ENCODE measurements around the gene CTSE. TPM values are rescaled to one million over a fixed set of nuclear protein-coding genes. Genes with fewer than 3 reads are reported as not detected.

The CTSE gene
- total and polyA plus RNA-seq, 4 donors = 0.26 to 18.9 (median 0.69) TPM; not detected in 1

DNA sequence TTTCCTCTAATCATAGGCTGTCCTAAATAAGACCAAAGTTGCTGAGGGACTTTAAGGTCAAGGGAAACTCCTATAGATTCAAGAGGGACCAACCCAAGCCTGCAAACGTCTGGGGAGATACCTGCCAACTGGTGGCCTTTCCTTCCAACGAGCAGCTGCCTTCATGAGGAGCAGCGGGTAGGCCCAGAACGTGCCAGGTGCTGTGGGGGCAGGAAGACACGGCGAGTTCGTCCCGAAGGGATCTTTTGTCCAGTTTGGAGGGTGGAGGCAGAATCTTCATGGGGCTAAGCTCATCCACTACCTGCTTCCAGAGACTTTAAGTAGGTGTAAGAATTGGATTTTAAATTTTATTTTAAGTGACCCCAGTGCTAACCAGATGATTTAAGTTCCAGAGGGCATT, 54.5 kb downstream of the CTSE start:
- Histone ChIP-seq H3K4me1 (ENCODE audit: control insufficient read depth in 1 of 2, insufficient read depth in 2 of 2, low read length in 2 of 2) (no peaks in the 10 kb centered on the region), H3K4me3 (ENCODE audit: low read length in 2 of 2) (no peak overlapping the region), H3K36me3 (ENCODE audit: control insufficient read depth in 1 of 2, insufficient read depth in 2 of 2, low read length in 1 of 2) (no peaks in the 10 kb centered on the region), H3K27me3 (ENCODE audit: control insufficient read depth in 1 of 2, insufficient read depth in 2 of 2, low read length in 1 of 2) (no peaks in the 10 kb centered on the region), H3K9me3 (ENCODE audit: control insufficient read depth, low read length) (no peaks in the 10 kb centered on the region), H3K27ac (ENCODE audit: low read depth in 1 of 2, low read length in 2 of 2) (no peak overlapping the region)
- DNase-seq = peak in 1 of 2 donors; percentile 55
- no peak for ATAC-seq (ENCODE audit: low FRiP score)
- intact Hi-C loops (cut with DNase I) = no loop called here
- 93 to 95% methylated on average over 8 of the region's 8 CpGs for WGBS, 2 donors

- no peaks in the 10 kb centered on the region for H3K27me3 ChIP-seq (ENCODE audit: control insufficient read depth in 1 of 2, insufficient read depth in 2 of 2, low read length in 1 of 2)
- WGBS, 2 donors = 71 to 78% methylated on average over 10 of the region's 10 CpGs
- intact Hi-C loops (cut with DNase I) = no loop called here
- H3K36me3 ChIP-seq (ENCODE audit: control insufficient read depth in 1 of 2, insufficient read depth in 2 of 2, low read length in 1 of 2) = no peaks in the 10 kb centered on the region
- DNase-seq = no peak
- H3K4me1 ChIP-seq (ENCODE audit: control insufficient read depth in 1 of 2, insufficient read depth in 2 of 2, low read length in 2 of 2) = no peaks in the 10 kb centered on the region
- ATAC-seq (ENCODE audit: low FRiP score) = no peak
- no peak overlapping the region for H3K4me3 ChIP-seq (ENCODE audit: low read length in 2 of 2)
- H3K9me3 ChIP-seq (ENCODE audit: control insufficient read depth, low read length) = no peaks in the 10 kb centered on the region
- no peak overlapping the region for H3K27ac ChIP-seq (ENCODE audit: low read depth in 1 of 2, low read length in 2 of 2)
Observed at GRCh38 chr1:205967554-205968335, 56.0 kb downstream of the CTSE start.

GRCh38 chr1:205965036-205965884, 58.4 kb downstream of the CTSE start:
- intact Hi-C loops (cut with DNase I) = no loop called here
- Histone ChIP-seq H3K36me3 (ENCODE audit: control insufficient read depth in 1 of 2, insufficient read depth in 2 of 2, low read length in 1 of 2) (no peaks in the 10 kb centered on the region), H3K27me3 (ENCODE audit: control insufficient read depth in 1 of 2, insufficient read depth in 2 of 2, low read length in 1 of 2) (no peaks in the 10 kb centered on the region), H3K9me3 (ENCODE audit: control insufficient read depth, low read length) (no peaks in the 10 kb centered on the region), H3K4me3 (ENCODE audit: low read length in 2 of 2) (no peak overlapping the region), H3K27ac (ENCODE audit: low read depth in 1 of 2, low read length in 2 of 2) (no peak overlapping the region), H3K4me1 (ENCODE audit: control insufficient read depth in 1 of 2, insufficient read depth in 2 of 2, low read length in 2 of 2) (no peaks in the 10 kb centered on the region)
- peak; percentile 4 to 22 for DNase-seq
- WGBS, 2 donors = 91 to 93% methylated on average over 13 of the region's 13 CpGs
- ATAC-seq (ENCODE audit: low FRiP score) = no peak

- ATAC-seq (ENCODE audit: low FRiP score) = no peak
- no peak overlapping the region for H3K4me3 ChIP-seq (ENCODE audit: low read length in 2 of 2)
- WGBS, 2 donors = 83 to 84% methylated on average over 16 of the region's 16 CpGs
- H3K27me3 ChIP-seq (ENCODE audit: control insufficient read depth in 1 of 2, insufficient read depth in 2 of 2, low read length in 1 of 2) = no peaks in the 10 kb centered on the region
- H3K4me1 ChIP-seq (ENCODE audit: control insufficient read depth in 1 of 2, insufficient read depth in 2 of 2, low read length in 2 of 2) = no peaks in the 10 kb centered on the region
- DNase-seq = peak in 1 of 2 donors; percentile 47
- intact Hi-C loops (cut with DNase I) = loop anchor here in 1 of 2 donors (5.0 kb wide), 1 partner anchor 41 kb away; no protein-coding TSS in a partner anchor
- H3K27ac ChIP-seq (ENCODE audit: low read depth in 1 of 2, low read length in 2 of 2) = no peak overlapping the region
- H3K36me3 ChIP-seq (ENCODE audit: control insufficient read depth in 1 of 2, insufficient read depth in 2 of 2, low read length in 1 of 2) = no peaks in the 10 kb centered on the region
- H3K9me3 ChIP-seq (ENCODE audit: control insufficient read depth, low read length) = no peaks in the 10 kb centered on the region
Observed at GRCh38 chr1:205963352-205964155, 60.1 kb downstream of the CTSE start.

DNA sequence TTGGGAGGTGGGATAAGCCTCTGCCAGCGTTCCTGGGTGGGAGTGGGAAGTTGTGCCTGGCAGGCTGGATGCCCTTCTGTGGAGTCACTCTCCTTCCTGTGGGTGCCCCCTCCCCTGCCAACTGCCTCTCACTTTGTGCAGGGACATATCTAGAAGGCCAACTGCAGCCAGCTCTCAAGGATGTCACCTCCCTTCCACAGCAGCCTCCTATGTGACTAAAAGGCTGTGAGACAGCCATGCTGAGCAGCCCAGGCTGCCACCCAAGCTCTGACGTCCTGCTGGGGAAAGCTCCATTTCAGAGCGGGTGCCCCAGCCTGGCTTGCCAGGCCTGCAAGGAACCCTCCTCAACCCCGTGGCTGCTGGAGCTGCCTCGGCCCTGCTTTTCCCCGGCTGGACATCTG, 60.9 kb downstream of the CTSE start:
- intact Hi-C loops (cut with DNase I) = loop anchor here in 1 of 2 donors (5.0 kb wide), 1 partner anchor 41 kb away; no protein-coding TSS in a partner anchor
- Histone ChIP-seq H3K4me3 (ENCODE audit: low read length in 2 of 2) (no peak overlapping the region), H3K27ac (ENCODE audit: low read depth in 1 of 2, low read length in 2 of 2) (no peak overlapping the region), H3K4me1 (ENCODE audit: control insufficient read depth in 1 of 2, insufficient read depth in 2 of 2, low read length in 2 of 2) (no peaks in the 10 kb centered on the region), H3K36me3 (ENCODE audit: control insufficient read depth in 1 of 2, insufficient read depth in 2 of 2, low read length in 1 of 2) (no peaks in the 10 kb centered on the region), H3K9me3 (ENCODE audit: control insufficient read depth, low read length) (no peaks in the 10 kb centered on the region), H3K27me3 (ENCODE audit: control insufficient read depth in 1 of 2, insufficient read depth in 2 of 2, low read length in 1 of 2) (no peaks in the 10 kb centered on the region)
- ATAC-seq (ENCODE audit: low FRiP score) (no peak), DNase-seq (peak; percentile 25 to 72)
- 26 to 31% methylated on average over 6 of the region's 6 CpGs for WGBS, 2 donors

DNA sequence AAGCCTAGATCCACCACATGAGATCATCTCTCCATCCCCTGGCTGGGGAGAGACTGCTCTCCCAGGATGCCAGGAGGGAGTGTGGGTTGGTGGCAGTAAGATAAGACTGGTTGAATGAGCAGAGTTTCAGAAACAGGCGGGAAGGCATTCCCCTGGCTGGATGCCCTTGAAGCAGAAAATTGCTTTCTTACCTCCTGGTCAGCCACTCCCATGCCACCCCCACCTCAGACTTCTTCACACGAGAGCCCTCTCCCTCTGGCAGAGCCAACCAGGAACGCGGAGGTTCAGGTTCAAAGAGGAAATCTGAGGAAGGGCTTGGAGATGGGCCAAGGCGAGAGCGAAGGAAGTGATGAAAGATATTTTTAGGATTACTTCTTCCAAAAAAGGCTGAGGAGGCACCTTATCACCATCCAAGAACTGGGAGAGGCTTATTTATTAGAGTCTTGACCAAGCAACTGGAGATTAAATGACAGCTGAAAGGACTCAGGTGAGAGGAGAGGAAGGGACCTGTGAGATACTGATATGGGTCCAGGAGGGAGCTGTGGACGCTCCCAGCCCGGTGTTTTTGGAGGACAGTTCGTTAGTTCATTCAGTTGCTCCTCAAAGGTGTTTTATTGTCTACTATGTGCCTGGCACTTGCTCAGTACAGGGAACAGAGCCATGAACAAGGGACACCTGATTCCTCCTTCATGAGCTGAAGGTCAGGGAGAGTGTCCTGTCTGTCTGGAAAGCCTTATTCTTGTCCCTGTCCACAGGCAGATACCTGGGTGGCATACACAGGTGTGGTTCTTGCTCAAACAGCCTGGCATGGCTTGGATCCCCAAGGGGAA, 61.5 kb downstream of the CTSE start:
- peak in 1 of 2 donors; percentile 53 for DNase-seq
- no peak for ATAC-seq (ENCODE audit: low FRiP score)
- no peaks in the 10 kb centered on the region for H3K9me3 ChIP-seq (ENCODE audit: control insufficient read depth, low read length)
- no peaks in the 10 kb centered on the region for H3K4me1 ChIP-seq (ENCODE audit: control insufficient read depth in 1 of 2, insufficient read depth in 2 of 2, low read length in 2 of 2)
- whole genome bisulfite sequencing, 2 donors = 35 to 38% methylated on average over 9 of the region's 9 CpGs
- H3K27ac ChIP-seq (ENCODE audit: low read depth in 1 of 2, low read length in 2 of 2) = no peak overlapping the region
- intact Hi-C loops (cut with DNase I) = loop anchor here in 1 of 2 donors (5.0 kb wide), 1 partner anchor 40 kb away; no protein-coding TSS in a partner anchor
- H3K36me3 ChIP-seq (ENCODE audit: control insufficient read depth in 1 of 2, insufficient read depth in 2 of 2, low read length in 1 of 2) = no peaks in the 10 kb centered on the region
- H3K4me3 ChIP-seq (ENCODE audit: low read length in 2 of 2) = no peak overlapping the region
- H3K27me3 ChIP-seq (ENCODE audit: control insufficient read depth in 1 of 2, insufficient read depth in 2 of 2, low read length in 1 of 2) = no peaks in the 10 kb centered on the region

- DNase-seq (peak in 1 of 2 donors; percentile 73), ATAC-seq (ENCODE audit: low FRiP score) (no peak)
- H3K4me1 ChIP-seq (ENCODE audit: control insufficient read depth in 1 of 2, insufficient read depth in 2 of 2, low read length in 2 of 2) = no peaks in the 10 kb centered on the region
Observed at GRCh38 chr1:205961405-205961804, 62.3 kb downstream of the CTSE start.

More at GRCh38 chr1:205961405-205961804, 62.3 kb downstream of the CTSE start:
- H3K27me3 ChIP-seq (ENCODE audit: control insufficient read depth in 1 of 2, insufficient read depth in 2 of 2, low read length in 1 of 2) = no peaks in the 10 kb centered on the region
- intact Hi-C loops (cut with DNase I) = loop anchor here in 1 of 2 donors (5.0 kb wide), 1 partner anchor 39 kb away; no protein-coding TSS in a partner anchor
- no peak overlapping the region for H3K27ac ChIP-seq (ENCODE audit: low read depth in 1 of 2, low read length in 2 of 2)
- no peaks in the 10 kb centered on the region for H3K36me3 ChIP-seq (ENCODE audit: control insufficient read depth in 1 of 2, insufficient read depth in 2 of 2, low read length in 1 of 2)
- no peak overlapping the region for H3K4me3 ChIP-seq (ENCODE audit: low read length in 2 of 2)
- 0 to 3% methylated on average over 2 of the region's 2 CpGs for WGBS, 2 donors
- no peaks in the 10 kb centered on the region for H3K9me3 ChIP-seq (ENCODE audit: control insufficient read depth, low read length)
